GM18508 (cell line): Measurements from ENCODE around the gene NSFL1C.
"Not testable (repeated sequence)": the region's sequence is repeated elsewhere in the genome, so short reads cannot be mapped to it uniquely, and the experiment has no call there.

Experiments
- ATAC-seq: cut with Tn5 transposase; IDR thresholded peaks from one replicate; pipeline ENCODE4 v1.9.1; 2021; ENCODE audit warnings: moderate number of reproducible peaks; ENCODE audit not compliant: insufficient read depth, unreplicated experiment

The NSFL1C gene

GRCh38 chr20:1466211-1467081 is at the start of gene NSFL1C:
Gene NSFL1C, minus strand, starts transcription at chr20:1466849. Its CDS starts 25 bp downstream, at chr20:1466824.
- peak; percentile 50 for ATAC-seq

GRCh38 chr20:1513801-1514200 is 47.2 kb upstream of the NSFL1C start:
- no peak for ATAC-seq

GRCh38 chr20:1509237-1509636 is 42.6 kb upstream of the NSFL1C start:
- ATAC-seq = no peak

- no peak for ATAC-seq
Measured at GRCh38 chr20:1508574-1508973, 41.9 kb upstream of the NSFL1C start.

GRCh38 chr20:1507276-1507675 is 40.6 kb upstream of the NSFL1C start:
- no peak for ATAC-seq

- no peak for ATAC-seq
Measured at GRCh38 chr20:1505871-1506270, 39.2 kb upstream of the NSFL1C start.

- ATAC-seq = no peak
Measured at GRCh38 chr20:1505361-1505760, 38.7 kb upstream of the NSFL1C start.

GRCh38 chr20:1503564-1504227 is 37.0 kb upstream of the NSFL1C start:
- ATAC-seq = peak; percentile 92

- ATAC-seq = no peak
Measured at GRCh38 chr20:1500496-1500895, 33.8 kb upstream of the NSFL1C start.

GRCh38 chr20:1499528-1500420 is 33.1 kb upstream of the NSFL1C start:
- no peak for ATAC-seq

GRCh38 chr20:1497371-1497770 is 30.7 kb upstream of the NSFL1C start:
- not testable (repeated sequence) for ATAC-seq

GRCh38 chr20:1496930-1497329 is 30.3 kb upstream of the NSFL1C start:
- ATAC-seq = no peak

- ATAC-seq = no peak
Measured at GRCh38 chr20:1494436-1494835, 27.8 kb upstream of the NSFL1C start.

- no peak for ATAC-seq
Measured at GRCh38 chr20:1493536-1493935, 26.9 kb upstream of the NSFL1C start.

- no peak for ATAC-seq
Measured at GRCh38 chr20:1491860-1492642, 25.4 kb upstream of the NSFL1C start.

GRCh38 chr20:1491281-1491840 is 24.7 kb upstream of the NSFL1C start, which contains the start of gene SIRPB2:
Gene SIRPB2, minus strand, starts transcription at chr20:1491420. Its CDS starts 61 bp downstream, at chr20:1491359.
- no peak for ATAC-seq

- no peak for ATAC-seq
Measured at GRCh38 chr20:1490643-1491195, 24.1 kb upstream of the NSFL1C start.

- ATAC-seq = no peak
Measured at GRCh38 chr20:1489764-1490436, 23.3 kb upstream of the NSFL1C start.

- no peak for ATAC-seq
Measured at GRCh38 chr20:1489325-1489724, 22.7 kb upstream of the NSFL1C start.
